MM.1S (cell line): Measurements from ENCODE around the gene TTLL9.

Source experiments
- DNase-seq: peaks from one replicate; pipeline ENCODE4 v3.0.0-alpha.2; 2015
- H2AFZ ChIP-seq: fragments of 300-600 bp; sonication (generic); 2 replicates; pipeline ENCODE4 v1.6.0; 2016; ENCODE audit warnings: antibody characterized with exemption, low read length
- H3F3A ChIP-seq: fragments of 300-600 bp; sonication (generic); 2 replicates; pipeline ENCODE4 v1.6.1; 2016; ENCODE audit warnings: mild to moderate bottlenecking, antibody characterized with exemption, low read length, moderate library complexity, mixed read lengths; ENCODE audit not compliant: insufficient read depth
- H3K27ac ChIP-seq: fragments of 300-600 bp; sonication (generic); 2 replicates; pipeline ENCODE4 v1.5.1; 2016; ENCODE audit warnings: mild to moderate bottlenecking, low read length
- H3K27me3 ChIP-seq: fragments of 300-600 bp; sonication (generic); replicated peaks from 2 replicates; pipeline ENCODE4 v1.6.0; 2016; ENCODE audit warnings: low read length; ENCODE audit not compliant: insufficient read depth
- H3K36me3 ChIP-seq: fragments of 300-600 bp; sonication (generic); replicated peaks from 2 replicates; pipeline ENCODE4 v1.6.1; 2016; ENCODE audit warnings: mild to moderate bottlenecking, low read length, mixed read lengths; ENCODE audit not compliant: insufficient read depth
- H3K4me1 ChIP-seq: fragments of 300-600 bp; sonication (generic); 2 replicates; pipeline ENCODE4 v1.6.1; 2016; ENCODE audit warnings: low read length, mixed read lengths
- H3K4me2 ChIP-seq: fragments of 300-600 bp; sonication (generic); 2 replicates; pipeline ENCODE4 v1.6.0; 2016; ENCODE audit warnings: low read depth, low read length
- H3K4me3 ChIP-seq: fragments of 300-600 bp; sonication (generic); 2 replicates; pipeline ENCODE4 v1.5.1; 2016; ENCODE audit warnings: low read length, mixed read lengths
- H3K79me2 ChIP-seq: fragments of 300-600 bp; sonication (generic); 2 replicates; pipeline ENCODE4 v1.6.1; 2016; ENCODE audit warnings: mixed run types, low read length, mixed read lengths
- H3K9ac ChIP-seq: fragments of 300-600 bp; sonication (generic); 2 replicates; pipeline ENCODE4 v1.6.1; 2016; ENCODE audit warnings: low read length, mixed read lengths
- H3K9me2 ChIP-seq: fragments of 300-600 bp; sonication (generic); replicated peaks from 2 replicates; pipeline ENCODE4 v1.6.1; 2016; ENCODE audit warnings: mild to moderate bottlenecking, low read length, mixed read lengths; ENCODE audit not compliant: insufficient read depth
- H3K9me3 ChIP-seq: fragments of 300-600 bp; sonication (generic); replicated peaks from 2 replicates; pipeline ENCODE4 v1.6.1; 2016; ENCODE audit warnings: mild to moderate bottlenecking, low read length, mixed read lengths; ENCODE audit not compliant: insufficient read depth
- H4K20me1 ChIP-seq: fragments of 300-600 bp; sonication (generic); 2 replicates; pipeline ENCODE4 v1.6.1; 2016; ENCODE audit warnings: mild to moderate bottlenecking, low read length, moderate library complexity, mixed read lengths; ENCODE audit not compliant: insufficient read depth
- EZH2 ChIP-seq: fragments of 300-600 bp; sonication (generic); optimal IDR thresholded peaks from 2 replicates; pipeline ENCODE3; 2017; ENCODE audit warnings: low read depth, mild to moderate bottlenecking, antibody characterized with exemption, low read length, mixed read lengths
- EZH2phosphoT487 ChIP-seq: fragments of 300-600 bp; sonication (generic); IDR thresholded peaks from 2 replicates; pipeline ENCODE4 v1.6.1; 2018; ENCODE audit warnings: antibody characterized with exemption, low read length
- TF ChIP-seq, protein P1 (sequence below): fragments of 300-600 bp; sonication (generic); IDR thresholded peaks from 2 replicates; pipeline ENCODE4 v1.5.1; 2016; ENCODE audit warnings: antibody characterized with exemption, low read length, mixed read lengths

Gene TTLL9

DNA sequence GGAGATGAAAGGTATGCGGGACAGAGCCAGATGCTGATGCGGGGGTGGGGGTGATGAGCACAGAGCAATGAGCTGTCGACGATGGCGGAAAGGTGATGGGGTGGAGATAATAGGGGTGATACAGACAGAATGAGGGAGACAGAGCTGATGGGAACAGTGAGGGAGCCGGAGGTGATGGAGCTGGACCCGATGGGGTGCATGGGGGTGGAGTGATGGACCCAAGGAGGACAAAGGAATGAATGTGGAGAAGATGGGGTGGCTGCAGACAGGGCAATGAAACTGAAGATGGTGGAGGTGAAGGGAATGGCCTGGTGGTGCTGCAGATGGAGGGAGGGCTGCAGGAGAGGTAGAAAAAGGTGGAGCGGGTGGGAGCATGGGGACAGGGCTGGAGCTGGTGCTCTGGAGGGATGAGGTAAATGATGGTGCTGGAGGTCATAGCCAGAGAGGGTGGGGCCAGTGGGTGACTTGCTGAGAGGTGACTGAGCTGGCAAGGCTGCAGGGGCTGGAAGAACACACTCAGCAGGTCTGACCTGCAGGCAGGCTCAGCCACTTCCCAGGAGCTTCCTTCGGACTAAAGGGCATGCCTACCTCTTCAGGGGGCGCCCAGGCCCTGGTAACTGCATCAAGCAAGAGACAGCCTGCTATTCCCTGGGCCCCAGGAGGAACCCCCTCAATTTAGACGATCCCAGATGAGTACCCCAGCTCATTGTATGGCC, 19.0 kb upstream of the TTLL9 start:
- no peaks in the 10 kb centered on the region for H3K36me3 ChIP-seq
- H4K20me1 ChIP-seq: no peaks in the 10 kb centered on the region; the same call in 1 of the 2 replicates
- no peak overlapping the region for H3K4me3 ChIP-seq
- DNase-seq: no peak
- H3K4me2 ChIP-seq: no peak overlapping the region
- no peak overlapping the region for H3K9ac ChIP-seq
- H3F3A ChIP-seq: 0 out of 2 replicates have a peak, but pooled peaks cover under 1% of the 10 kb centered on the region
- H2AFZ ChIP-seq: no peak overlapping the region
- H3K79me2 ChIP-seq: no peaks in the 10 kb centered on the region
- TF ChIP-seq, protein P1, sequence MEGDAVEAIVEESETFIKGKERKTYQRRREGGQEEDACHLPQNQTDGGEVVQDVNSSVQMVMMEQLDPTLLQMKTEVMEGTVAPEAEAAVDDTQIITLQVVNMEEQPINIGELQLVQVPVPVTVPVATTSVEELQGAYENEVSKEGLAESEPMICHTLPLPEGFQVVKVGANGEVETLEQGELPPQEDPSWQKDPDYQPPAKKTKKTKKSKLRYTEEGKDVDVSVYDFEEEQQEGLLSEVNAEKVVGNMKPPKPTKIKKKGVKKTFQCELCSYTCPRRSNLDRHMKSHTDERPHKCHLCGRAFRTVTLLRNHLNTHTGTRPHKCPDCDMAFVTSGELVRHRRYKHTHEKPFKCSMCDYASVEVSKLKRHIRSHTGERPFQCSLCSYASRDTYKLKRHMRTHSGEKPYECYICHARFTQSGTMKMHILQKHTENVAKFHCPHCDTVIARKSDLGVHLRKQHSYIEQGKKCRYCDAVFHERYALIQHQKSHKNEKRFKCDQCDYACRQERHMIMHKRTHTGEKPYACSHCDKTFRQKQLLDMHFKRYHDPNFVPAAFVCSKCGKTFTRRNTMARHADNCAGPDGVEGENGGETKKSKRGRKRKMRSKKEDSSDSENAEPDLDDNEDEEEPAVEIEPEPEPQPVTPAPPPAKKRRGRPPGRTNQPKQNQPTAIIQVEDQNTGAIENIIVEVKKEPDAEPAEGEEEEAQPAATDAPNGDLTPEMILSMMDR: no peak
- TF ChIP-seq EZH2: no peak
- no peak for TF ChIP-seq EZH2phosphoT487
- H3K27me3 ChIP-seq: peaks cover 92% of the 10 kb centered on the region
- no peak overlapping the region for H3K27ac ChIP-seq
- no peaks in the 10 kb centered on the region for H3K9me3 ChIP-seq
- H3K9me2 ChIP-seq: no peaks in the 10 kb centered on the region
- H3K4me1 ChIP-seq: peaks cover 4% of the 10 kb centered on the region

DNA sequence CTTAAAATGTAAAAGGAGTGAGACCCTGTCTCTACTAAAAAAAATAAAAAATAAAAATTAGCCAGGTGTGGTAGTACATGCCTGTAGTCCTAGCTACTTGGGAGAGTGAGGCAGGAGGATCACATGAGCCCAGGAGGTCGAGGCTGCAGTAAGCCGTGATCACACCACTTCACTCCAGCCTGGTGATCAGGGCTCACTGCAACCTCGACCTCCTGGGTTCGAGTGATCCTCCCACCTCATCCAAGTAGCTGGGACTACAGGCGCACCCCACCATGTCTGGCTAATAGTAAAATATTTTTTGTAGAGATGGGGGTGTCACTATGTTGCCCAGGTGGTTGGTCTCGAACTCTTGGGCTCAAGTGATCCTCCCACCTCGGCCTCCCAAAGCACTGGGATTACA, 17.0 kb upstream of the TTLL9 start:
- Histone ChIP-seq H3K27ac (no peak overlapping the region), H3K27me3 (peaks cover 91% of the 10 kb centered on the region), H3K9me3 (no peaks in the 10 kb centered on the region), H4K20me1 (no peaks in the 10 kb centered on the region), H3F3A (no peaks in the 10 kb centered on the region), H3K9ac (no peak overlapping the region), H3K9me2 (no peaks in the 10 kb centered on the region), H3K36me3 (no peaks in the 10 kb centered on the region), H3K4me3 (no peak overlapping the region), H3K79me2 (no peaks in the 10 kb centered on the region), H3K4me1 (peaks cover 5% of the 10 kb centered on the region), H2AFZ (no peak overlapping the region), H3K4me2 (no peak overlapping the region)
- no peak for DNase-seq
- TF ChIP-seq EZH2phosphoT487: no peak
- no peak for TF ChIP-seq EZH2
- TF ChIP-seq, protein P1: no peak

DNA sequence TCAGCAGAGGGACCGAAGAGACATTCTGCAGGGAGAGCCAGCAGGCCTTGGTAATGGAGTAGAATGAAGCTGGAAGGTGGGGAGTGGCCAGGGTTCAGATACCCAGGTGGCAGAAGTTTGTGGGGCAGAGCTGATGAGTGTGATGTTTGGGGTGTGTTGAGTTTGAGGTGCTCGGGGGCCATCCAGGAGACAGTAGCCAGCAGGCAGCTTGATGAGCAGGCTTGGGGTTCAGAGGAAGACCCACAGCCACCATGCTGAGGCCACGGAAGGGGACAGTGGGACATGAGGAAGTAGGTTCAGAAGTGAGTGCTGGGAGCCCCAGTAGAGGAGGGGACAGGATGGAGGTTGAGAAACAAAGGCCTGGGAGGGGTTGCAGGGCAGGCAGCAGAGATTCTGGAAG, 13.9 kb upstream of the TTLL9 start:
- Histone ChIP-seq H3F3A (no peaks in the 10 kb centered on the region), H2AFZ (no peak overlapping the region), H3K4me3 (no peak overlapping the region), H3K27me3 (peaks cover 91% of the 10 kb centered on the region), H3K9me2 (no peaks in the 10 kb centered on the region), H3K27ac (no peak overlapping the region), H3K36me3 (no peaks in the 10 kb centered on the region), H3K4me2 (no peak overlapping the region), H3K9me3 (no peaks in the 10 kb centered on the region), H3K79me2 (no peaks in the 10 kb centered on the region), H4K20me1 (no peaks in the 10 kb centered on the region), H3K4me1 (peaks cover 11% of the 10 kb centered on the region), H3K9ac (no peak overlapping the region)
- DNase-seq: no peak
- TF ChIP-seq EZH2: no peak
- TF ChIP-seq, protein P1: no peak
- no peak for TF ChIP-seq EZH2phosphoT487
